RWPE2 (cell line): ENCODE results near the gene MPHOSPH8.
A peak's percentile ranks its signal among the peaks of the same experiment; 100 is the strongest.

ENCODE experiments used
- ATAC-seq: fragments of 200-7000 bp; cut with Tn5 transposase; 3 replicates; pipeline ENCODE4 v1.9.1; 2021; ENCODE audit warnings: low read depth
- DNase-seq: peaks from one replicate; pipeline ENCODE4 v3.0.0-alpha.2; 2020; ENCODE audit warnings: low spot score
- H3K27ac ChIP-seq: fragments of 450-650 bp; 2 replicates; pipeline ENCODE4 v1.5.1; 2017; ENCODE audit warnings: mild to moderate bottlenecking; ENCODE audit not compliant: poor library complexity, severe bottlenecking
- H3K27me3 ChIP-seq: fragments of 250-450 bp; sonication (Bioruptor Pico); 2 replicates; pipeline ENCODE4 v1.5.1; 2021; ENCODE audit warnings: mild to moderate bottlenecking, moderate library complexity; ENCODE audit not compliant: insufficient read depth, poor library complexity, severe bottlenecking
- H3K36me3 ChIP-seq: fragments of 250-450 bp; sonication (Bioruptor Pico); 2 replicates; pipeline ENCODE4 v1.5.1; 2020; ENCODE audit warnings: low read depth, mild to moderate bottlenecking, moderate library complexity
- H3K4me1 ChIP-seq: fragments of 250-450 bp; sonication (Bioruptor Pico); 2 replicates; pipeline ENCODE4 v1.5.1; 2021; ENCODE audit warnings: mild to moderate bottlenecking, moderate library complexity; ENCODE audit not compliant: insufficient read depth, poor library complexity, severe bottlenecking
- H3K4me3 ChIP-seq: fragments of 250-450 bp; sonication (Bioruptor Pico); 2 replicates; pipeline ENCODE4 v1.5.1; 2021; ENCODE audit warnings: mild to moderate bottlenecking, moderate library complexity; ENCODE audit not compliant: severe bottlenecking
- H3K9me3 ChIP-seq: fragments of 250-450 bp; sonication (Bioruptor Pico); 2 replicates; pipeline ENCODE4 v1.5.1; 2021; ENCODE audit warnings: mild to moderate bottlenecking, moderate library complexity; ENCODE audit not compliant: severe bottlenecking
- TF ChIP-seq, protein P1 (sequence below): fragments of 450-650 bp; IDR thresholded peaks from one replicate; pipeline ENCODE4 v1.5.1; 2017; ENCODE audit warnings: mild to moderate bottlenecking, moderate library complexity; ENCODE audit not compliant: poor library complexity, severe bottlenecking

The MPHOSPH8 gene, protein sequence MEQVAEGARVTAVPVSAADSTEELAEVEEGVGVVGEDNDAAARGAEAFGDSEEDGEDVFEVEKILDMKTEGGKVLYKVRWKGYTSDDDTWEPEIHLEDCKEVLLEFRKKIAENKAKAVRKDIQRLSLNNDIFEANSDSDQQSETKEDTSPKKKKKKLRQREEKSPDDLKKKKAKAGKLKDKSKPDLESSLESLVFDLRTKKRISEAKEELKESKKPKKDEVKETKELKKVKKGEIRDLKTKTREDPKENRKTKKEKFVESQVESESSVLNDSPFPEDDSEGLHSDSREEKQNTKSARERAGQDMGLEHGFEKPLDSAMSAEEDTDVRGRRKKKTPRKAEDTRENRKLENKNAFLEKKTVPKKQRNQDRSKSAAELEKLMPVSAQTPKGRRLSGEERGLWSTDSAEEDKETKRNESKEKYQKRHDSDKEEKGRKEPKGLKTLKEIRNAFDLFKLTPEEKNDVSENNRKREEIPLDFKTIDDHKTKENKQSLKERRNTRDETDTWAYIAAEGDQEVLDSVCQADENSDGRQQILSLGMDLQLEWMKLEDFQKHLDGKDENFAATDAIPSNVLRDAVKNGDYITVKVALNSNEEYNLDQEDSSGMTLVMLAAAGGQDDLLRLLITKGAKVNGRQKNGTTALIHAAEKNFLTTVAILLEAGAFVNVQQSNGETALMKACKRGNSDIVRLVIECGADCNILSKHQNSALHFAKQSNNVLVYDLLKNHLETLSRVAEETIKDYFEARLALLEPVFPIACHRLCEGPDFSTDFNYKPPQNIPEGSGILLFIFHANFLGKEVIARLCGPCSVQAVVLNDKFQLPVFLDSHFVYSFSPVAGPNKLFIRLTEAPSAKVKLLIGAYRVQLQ

GRCh38 chr13:19633479-19634255, at the start of gene MPHOSPH8:
Gene MPHOSPH8, plus strand, starts transcription at chr13:19633659. Its CDS starts 90 bp downstream, at chr13:19633749.
- ATAC-seq (peak; percentile 97), DNase-seq (peak; percentile 89)

DNA sequence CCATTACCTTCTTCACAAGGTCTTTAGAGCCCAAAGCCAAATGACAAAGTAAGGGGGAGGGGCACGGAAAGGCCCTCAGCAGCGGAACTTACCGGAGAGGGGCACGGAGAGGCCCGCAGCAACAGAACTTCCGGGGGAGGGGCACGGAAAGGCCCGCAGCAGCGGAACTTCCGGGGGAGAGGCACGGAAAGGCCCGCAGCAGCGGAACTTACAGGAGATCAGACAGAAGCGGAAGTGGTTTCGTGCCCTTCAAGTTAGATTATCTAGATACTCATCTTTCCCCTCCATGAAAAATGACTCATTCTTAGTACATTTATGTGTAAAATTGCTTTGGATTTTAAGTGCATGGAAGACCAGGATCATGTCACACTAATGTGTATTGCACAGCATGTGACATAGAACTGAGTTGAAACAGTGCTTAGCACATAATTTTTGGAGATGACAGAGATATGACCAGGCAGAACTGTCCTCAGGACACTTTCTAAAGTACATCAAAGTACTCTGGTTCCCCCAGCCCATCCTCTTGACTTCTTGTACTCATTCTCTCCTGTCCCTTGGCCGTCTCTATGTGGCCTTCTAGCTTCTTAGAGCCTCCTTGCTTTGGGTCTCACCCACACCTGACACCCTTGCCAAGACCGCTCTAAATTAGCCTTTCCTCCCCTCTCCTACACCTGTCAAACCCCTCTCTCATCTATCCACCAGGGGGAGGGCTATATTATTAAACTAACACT, 46.4 kb upstream of the MPHOSPH8 start:
- no peak overlapping the region for H3K27ac ChIP-seq
- no peaks in the 10 kb centered on the region for H3K27me3 ChIP-seq
- TF ChIP-seq, protein P1, sequence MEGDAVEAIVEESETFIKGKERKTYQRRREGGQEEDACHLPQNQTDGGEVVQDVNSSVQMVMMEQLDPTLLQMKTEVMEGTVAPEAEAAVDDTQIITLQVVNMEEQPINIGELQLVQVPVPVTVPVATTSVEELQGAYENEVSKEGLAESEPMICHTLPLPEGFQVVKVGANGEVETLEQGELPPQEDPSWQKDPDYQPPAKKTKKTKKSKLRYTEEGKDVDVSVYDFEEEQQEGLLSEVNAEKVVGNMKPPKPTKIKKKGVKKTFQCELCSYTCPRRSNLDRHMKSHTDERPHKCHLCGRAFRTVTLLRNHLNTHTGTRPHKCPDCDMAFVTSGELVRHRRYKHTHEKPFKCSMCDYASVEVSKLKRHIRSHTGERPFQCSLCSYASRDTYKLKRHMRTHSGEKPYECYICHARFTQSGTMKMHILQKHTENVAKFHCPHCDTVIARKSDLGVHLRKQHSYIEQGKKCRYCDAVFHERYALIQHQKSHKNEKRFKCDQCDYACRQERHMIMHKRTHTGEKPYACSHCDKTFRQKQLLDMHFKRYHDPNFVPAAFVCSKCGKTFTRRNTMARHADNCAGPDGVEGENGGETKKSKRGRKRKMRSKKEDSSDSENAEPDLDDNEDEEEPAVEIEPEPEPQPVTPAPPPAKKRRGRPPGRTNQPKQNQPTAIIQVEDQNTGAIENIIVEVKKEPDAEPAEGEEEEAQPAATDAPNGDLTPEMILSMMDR = no peak
- no peak for DNase-seq
- no peak overlapping the region for H3K4me3 ChIP-seq
- no peaks in the 10 kb centered on the region for H3K9me3 ChIP-seq
- H3K4me1 ChIP-seq = no peaks in the 10 kb centered on the region
- no peaks in the 10 kb centered on the region for H3K36me3 ChIP-seq
- peak; percentile 77 for ATAC-seq

More at GRCh38 chr13:19633479-19634255, at the start of gene MPHOSPH8:
- no peaks in the 10 kb centered on the region for H3K27me3 ChIP-seq
- peak within 1 kb of the TSS; percentile 82 for H3K4me3 ChIP-seq
- TF ChIP-seq, protein P1 = no peak
- H3K36me3 ChIP-seq = peaks cover 20% of the 10 kb centered on the region
- H3K9me3 ChIP-seq = no peaks in the 10 kb centered on the region
- peaks cover 12% of the 10 kb centered on the region for H3K4me1 ChIP-seq
- H3K27ac ChIP-seq = peak within 1 kb of the TSS; percentile 23

DNA sequence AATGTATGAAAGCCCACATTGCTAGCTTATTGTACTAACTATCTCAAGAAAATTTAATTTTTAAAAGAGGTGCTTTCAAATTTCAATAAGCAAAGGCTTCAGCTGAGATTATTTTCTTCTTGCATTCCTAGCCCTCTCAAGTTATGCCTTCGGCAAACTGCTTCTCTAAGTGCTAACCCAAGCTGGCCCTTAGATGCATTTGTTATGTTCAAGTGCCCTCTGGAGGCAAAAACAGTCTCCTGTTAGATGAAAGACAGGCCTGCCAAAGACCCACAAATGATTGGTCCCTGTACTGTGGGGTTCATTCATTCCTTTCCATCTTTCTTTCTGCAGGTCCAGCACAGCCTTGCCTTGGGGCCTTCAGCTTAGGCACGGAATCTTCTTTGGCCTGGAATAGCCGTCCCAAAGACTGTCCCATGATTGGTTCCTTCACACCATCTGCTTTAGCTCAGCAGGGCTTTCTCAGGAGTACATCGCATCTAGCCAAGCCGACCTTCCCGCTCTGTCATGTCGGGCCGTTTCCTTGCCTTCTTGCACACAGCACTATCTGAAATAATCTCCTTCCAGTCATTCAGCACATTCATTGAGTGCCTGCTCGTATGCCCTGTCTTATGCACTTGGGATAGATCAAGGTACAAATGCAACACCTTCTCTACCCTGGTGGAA, 45.7 kb upstream of the MPHOSPH8 start:
- no peaks in the 10 kb centered on the region for H3K9me3 ChIP-seq
- H3K4me3 ChIP-seq = no peak overlapping the region
- DNase-seq (no peak), ATAC-seq (peak; percentile 87)
- TF ChIP-seq, protein P1 = peak; percentile 62
- no peaks in the 10 kb centered on the region for H3K36me3 ChIP-seq
- H3K27ac ChIP-seq = no peak overlapping the region
- no peaks in the 10 kb centered on the region for H3K4me1 ChIP-seq
- H3K27me3 ChIP-seq = no peaks in the 10 kb centered on the region

GRCh38 chr13:19589312-19589711, 44.1 kb upstream of the MPHOSPH8 start:
- Histone ChIP-seq H3K4me1 (no peaks in the 10 kb centered on the region), H3K4me3 (no peak overlapping the region), H3K36me3 (no peaks in the 10 kb centered on the region), H3K27ac (no peak overlapping the region), H3K9me3 (no peaks in the 10 kb centered on the region), H3K27me3 (no peaks in the 10 kb centered on the region)
- DNase-seq (no peak), ATAC-seq (no peak)
- TF ChIP-seq, protein P1 = no peak
